DMS79 treated with DMSO at 0.1 percent for 48 hours (cell line): Measurements from ENCODE around the gene CPB2.

Source experiments
- DNase-seq: peaks from one replicate; lab custom pipeline; 2025; lab: John Stamatoyannopoulos, UW

Gene CPB2

GRCh38 chr13:46104868-46105267 is at the start of gene CPB2:
TSS of gene CPB2 (minus strand) at chr13:46105033. CDS start at chr13:46105009, 24 bp downstream.
- no peak for DNase-seq

- DNase-seq, result peak; percentile 78
These were observed 49.4 kb upstream of the CPB2 start for GRCh38 chr13:46154136-46154801.

- no peak for DNase-seq
These were observed 47.9 kb upstream of the CPB2 start for GRCh38 chr13:46152627-46153328.

GRCh38 chr13:46150134-46150693 is 45.4 kb upstream of the CPB2 start:
- DNase-seq, result no peak

- no peak for DNase-seq
These were observed 44.7 kb upstream of the CPB2 start for GRCh38 chr13:46149272-46150133.

GRCh38 chr13:46146898-46147297 is 42.1 kb upstream of the CPB2 start:
- DNase-seq, result no peak

GRCh38 chr13:46145950-46146349 is 41.1 kb upstream of the CPB2 start:
- DNase-seq, result no peak

- no peak for DNase-seq
These were observed 40.3 kb upstream of the CPB2 start for GRCh38 chr13:46145135-46145534.

- peak; percentile 87 for DNase-seq
These were observed 38.4 kb upstream of the CPB2 start for GRCh38 chr13:46143184-46143701.

GRCh38 chr13:46142776-46143175 is 37.9 kb upstream of the CPB2 start:
- peak; percentile 68 for DNase-seq

- DNase-seq, result no peak
These were observed 35.2 kb upstream of the CPB2 start for GRCh38 chr13:46140044-46140443.

- peak; percentile 45 for DNase-seq
These were observed 32.9 kb upstream of the CPB2 start for GRCh38 chr13:46137627-46138317.

GRCh38 chr13:46136688-46137087 is 31.9 kb upstream of the CPB2 start:
- DNase-seq, result no peak

- DNase-seq, result peak; percentile 85
These were observed 30.2 kb upstream of the CPB2 start for GRCh38 chr13:46134961-46135522.

- DNase-seq, result no peak
These were observed 29.7 kb upstream of the CPB2 start for GRCh38 chr13:46134494-46134893.

GRCh38 chr13:46132109-46132508 is 27.3 kb upstream of the CPB2 start:
- DNase-seq, result no peak

GRCh38 chr13:46131705-46132104 is 26.9 kb upstream of the CPB2 start:
- no peak for DNase-seq

GRCh38 chr13:46129955-46130618 is 25.3 kb upstream of the CPB2 start:
- no peak for DNase-seq

- no peak for DNase-seq
These were observed 24.3 kb upstream of the CPB2 start for GRCh38 chr13:46129124-46129523.

- no peak for DNase-seq
These were observed 22.7 kb upstream of the CPB2 start for GRCh38 chr13:46127358-46128023.
